HCT116 (cell line): ENCODE measurements around the gene POLA2.

Experiments
- CBX3 ChIP-seq: IDR thresholded peaks from 2 replicates; pipeline ENCODE4 v1.6.1; 2012; ENCODE audit warnings: low read depth
- CTCF ChIP-seq, 3 experiments: fragments of 200-600 bp in 1 of 3; sonication (generic) in 1 of 3; IDR thresholded peaks in 2 of 3; conservative IDR thresholded peaks in 1 of 3; 2 replicates each; pipeline ENCODE4 v1.5.1; 2012 to 2017; ENCODE audit warnings: low read depth in 2 of 3, low read length in 2 of 3, antibody characterized with exemption in 1 of 3, borderline replicate concordance in 1 of 3, control low read depth in 1 of 3, mild to moderate bottlenecking in 1 of 3, mixed read lengths in 1 of 3, mixed run types in 1 of 3, moderate library complexity in 1 of 3; ENCODE audit not compliant: insufficient read depth in 1 of 3
- EZH2 ChIP-seq: fragments of 200-600 bp; sonication (generic); IDR thresholded peaks from 2 replicates; pipeline ENCODE4 v1.6.1; 2017; ENCODE audit warnings: antibody characterized with exemption, mixed run types
- POLR2A ChIP-seq: IDR thresholded peaks from 2 replicates; pipeline ENCODE4 v1.7.0; 2011; ENCODE audit warnings: borderline replicate concordance; ENCODE audit not compliant: insufficient read depth, insufficient read length; ENCODE audit errors: extremely low read depth
- POLR2AphosphoS5 ChIP-seq: IDR thresholded peaks from 2 replicates; pipeline ENCODE4 v1.6.1; 2011; ENCODE audit warnings: mild to moderate bottlenecking, low read depth, low read length, moderate library complexity
- REST ChIP-seq: IDR thresholded peaks from 2 replicates; pipeline ENCODE4 v1.6.1; 2012; ENCODE audit warnings: low read depth
- SIN3A ChIP-seq: IDR thresholded peaks from 2 replicates; pipeline ENCODE4 v1.6.1; 2012; ENCODE audit warnings: low read depth
- SP1 ChIP-seq: IDR thresholded peaks from 2 replicates; pipeline ENCODE4 v1.6.1; 2012; ENCODE audit warnings: low read depth
- YY1 ChIP-seq: IDR thresholded peaks from 2 replicates; pipeline ENCODE4 v1.6.1; 2011; ENCODE audit warnings: low read length, low read depth, moderate library complexity, mild to moderate bottlenecking; ENCODE audit not compliant: insufficient replicate concordance; ENCODE audit errors: extremely low read depth
- ZNF274 ChIP-seq: fragments of 200-500 bp; sonication (Bioruptor generic); IDR thresholded peaks from 2 replicates; pipeline ENCODE4 v1.6.1; 2014; ENCODE audit warnings: mild to moderate bottlenecking, low read depth, low read length, inconsistent platforms

GRCh38 chr11:65254724-65255123 is 7.0 kb upstream of the POLA2 start:
- no peak for TF ChIP-seq EZH2
- TF ChIP-seq CTCF (IDR thresholded peaks at IDR 0.05 in 2 of 3, conservative IDR thresholded peaks at IDR 0.05 in 1 of 3; ENCODE audit: borderline replicate concordance in 1 of 3, insufficient read depth in 1 of 3, low read depth in 2 of 3, low read length in 2 of 3): no peak
- no peak for TF ChIP-seq YY1
- TF ChIP-seq SIN3A: no peak
- TF ChIP-seq POLR2AphosphoS5: no peak
- no peak for TF ChIP-seq SP1
- TF ChIP-seq POLR2A: no peak
- TF ChIP-seq REST: no peak
- TF ChIP-seq ZNF274: no peak
- no peak for TF ChIP-seq CBX3
